DMS114 treated with DMSO at 0.1 percent for 48 hours (cell line): ENCODE results near the gene HIP1R.
A peak's percentile ranks its signal among the peaks of the same experiment; 100 is the strongest.
"Not testable (repeated sequence)": the region's sequence is repeated elsewhere in the genome, so short reads cannot be mapped to it uniquely, and the experiment has no call there.

ENCODE experiments used
- DNase-seq: peaks from one replicate; lab custom pipeline; 2025; ENCODE audit not compliant: unreplicated experiment; lab: John Stamatoyannopoulos, UW

HIP1R gene

GRCh38 chr12:122892724-122893123 is 57.5 kb downstream of the HIP1R start:
- not testable (repeated sequence) for DNase-seq

- no peak for DNase-seq
Measured at GRCh38 chr12:122893208-122894153, 58.2 kb downstream of the HIP1R start.

- no peak for DNase-seq
Measured at GRCh38 chr12:122894193-122895121, 59.2 kb downstream of the HIP1R start.

- no peak for DNase-seq
Measured at GRCh38 chr12:122895320-122895703, 60.1 kb downstream of the HIP1R start.

- DNase-seq = peak; percentile 64
Measured at GRCh38 chr12:122895704-122896636, 60.7 kb downstream of the HIP1R start, which contains the start of gene VPS37B. Gene VPS37B, minus strand, starts transcription at chr12:122896124. Its CDS starts 62 bp downstream, at chr12:122896062.

- no peak for DNase-seq
Measured at GRCh38 chr12:122896662-122897061, 61.4 kb downstream of the HIP1R start.

- DNase-seq = no peak
Measured at GRCh38 chr12:122899887-122900286, 64.6 kb downstream of the HIP1R start.

- no peak for DNase-seq
Measured at GRCh38 chr12:122902854-122903692, 67.8 kb downstream of the HIP1R start.

- DNase-seq = no peak
Measured at GRCh38 chr12:122903693-122904034, 68.4 kb downstream of the HIP1R start.

- DNase-seq = not testable (repeated sequence)
Measured at GRCh38 chr12:122905258-122905657, 70.0 kb downstream of the HIP1R start.

- DNase-seq = no peak
Measured at GRCh38 chr12:122908915-122909314, 73.7 kb downstream of the HIP1R start.

GRCh38 chr12:122909442-122910288 is 74.4 kb downstream of the HIP1R start:
- no peak for DNase-seq
